Measurements from ENCODE around the gene GUCY2C.
"Not testable (repeated sequence)": the region's sequence is repeated elsewhere in the genome, so short reads cannot be mapped to it uniquely, and the experiment has no call there.

The GUCY2C gene

GRCh38 chr12:14689996-14690395 lies 6.4 kb downstream of the GUCY2C start:
- Histone ChIP-seq H3K79me1 (replicated peaks; ENCODE audit: low read length, poor library complexity, severe bottlenecking) (no peaks in the 10 kb centered on the region), H2AFZ (ENCODE audit: low read depth, low read length) (no peak overlapping the region), H3K9me3 (ENCODE audit: control insufficient read depth, low read length) (no peaks in the 10 kb centered on the region), H4K91ac (ENCODE audit: low read length) (no peak overlapping the region), H3K27me3 (ENCODE audit: control insufficient read depth in 1 of 2, insufficient read depth in 1 of 2, low read length in 2 of 2) (no peaks in the 10 kb centered on the region), H3K36me3 (ENCODE audit: control insufficient read depth in 1 of 2, insufficient read depth in 2 of 2, low read depth in 1 of 2, low read length in 2 of 2) (no peaks in the 10 kb centered on the region), H4K8ac (ENCODE audit: low read length) (no peak overlapping the region), H3K4me3 (ENCODE audit: insufficient read depth in 1 of 2, low read depth in 1 of 2, low read length in 2 of 2) (no peak overlapping the region), H2BK5ac (ENCODE audit: low read depth, low read length, poor library complexity, severe bottlenecking) (no peak overlapping the region), H3K14ac (ENCODE audit: low read length in 2 of 2) (no peak overlapping the region), H3K9ac (ENCODE audit: low read length) (no peak overlapping the region), H2BK12ac (ENCODE audit: low read length in 2 of 2) (no peak overlapping the region), H3K23ac (ENCODE audit: low read length in 2 of 2) (no peak overlapping the region), H2BK15ac (ENCODE audit: low read depth, poor library complexity, severe bottlenecking) (no peak overlapping the region), H2BK120ac (ENCODE audit: low read depth, low read length) (no peak overlapping the region), H2AK5ac (ENCODE audit: low read length, severe bottlenecking) (no peak overlapping the region), H3K27ac (ENCODE audit: low read length, poor library complexity, severe bottlenecking) (no peak overlapping the region), H3K4me2 (ENCODE audit: low read length, poor library complexity, severe bottlenecking) (no peak overlapping the region), H3K4ac (ENCODE audit: low read depth in 1 of 2, low read length in 2 of 2) (no peak overlapping the region), H3K4me1 (ENCODE audit: control insufficient read depth, insufficient read depth, low read depth, low read length) (no peaks in the 10 kb centered on the region), H3K18ac (ENCODE audit: low read depth in 1 of 2, low read length in 2 of 2) (peak overlapping the region in 1 of 2 experiments; percentile 39)
- DNase-seq: peak; percentile 14

- Histone ChIP-seq H2BK15ac (ENCODE audit: low read depth, poor library complexity, severe bottlenecking) (no peak overlapping the region), H3K14ac (ENCODE audit: low read length in 2 of 2) (no peak overlapping the region), H3K9me3 (ENCODE audit: control insufficient read depth, low read length) (no peaks in the 10 kb centered on the region), H4K8ac (ENCODE audit: low read length) (no peak overlapping the region), H2BK12ac (ENCODE audit: low read length in 2 of 2) (no peak overlapping the region), H3K4me2 (ENCODE audit: low read length, poor library complexity, severe bottlenecking) (no peak overlapping the region), H2BK120ac (ENCODE audit: low read depth, low read length) (no peak overlapping the region), H3K23ac (ENCODE audit: low read length in 2 of 2) (no peak overlapping the region), H2BK5ac (ENCODE audit: low read depth, low read length, poor library complexity, severe bottlenecking) (no peak overlapping the region), H3K4ac (ENCODE audit: low read depth in 1 of 2, low read length in 2 of 2) (no peak overlapping the region), H3K4me3 (ENCODE audit: insufficient read depth in 1 of 2, low read depth in 1 of 2, low read length in 2 of 2) (no peak overlapping the region), H3K79me1 (replicated peaks; ENCODE audit: low read length, poor library complexity, severe bottlenecking) (no peaks in the 10 kb centered on the region), H3K18ac (ENCODE audit: low read depth in 1 of 2, low read length in 2 of 2) (no peak overlapping the region), H3K9ac (ENCODE audit: low read length) (no peak overlapping the region), H4K91ac (ENCODE audit: low read length) (no peak overlapping the region), H3K36me3 (ENCODE audit: control insufficient read depth in 1 of 2, insufficient read depth in 2 of 2, low read depth in 1 of 2, low read length in 2 of 2) (no peaks in the 10 kb centered on the region), H3K27ac (ENCODE audit: low read length, poor library complexity, severe bottlenecking) (no peak overlapping the region), H3K4me1 (ENCODE audit: control insufficient read depth, insufficient read depth, low read depth, low read length) (no peaks in the 10 kb centered on the region), H2AK5ac (ENCODE audit: low read length, severe bottlenecking) (no peak overlapping the region), H3K27me3 (ENCODE audit: control insufficient read depth in 1 of 2, insufficient read depth in 1 of 2, low read length in 2 of 2) (no peaks in the 10 kb centered on the region), H2AFZ (ENCODE audit: low read depth, low read length) (no peak overlapping the region)
- DNase-seq: no peak
- WGBS: 93% methylated on average over 1 of the region's 1 CpG
These were observed 7.3 kb downstream of the GUCY2C start for GRCh38 chr12:14689144-14689543.

GRCh38 chr12:14682231-14682630 lies 14.2 kb downstream of the GUCY2C start:
- not testable (repeated sequence) for H3K79me1 ChIP-seq (replicated peaks; ENCODE audit: low read length, poor library complexity, severe bottlenecking); H2BK120ac ChIP-seq (ENCODE audit: low read depth, low read length); H4K8ac ChIP-seq (ENCODE audit: low read length); H3K4me1 ChIP-seq (ENCODE audit: control insufficient read depth, insufficient read depth, low read depth, low read length); H3K27ac ChIP-seq (ENCODE audit: low read length, poor library complexity, severe bottlenecking); H2BK5ac ChIP-seq (ENCODE audit: low read depth, low read length, poor library complexity, severe bottlenecking); H3K4me2 ChIP-seq (ENCODE audit: low read length, poor library complexity, severe bottlenecking); H2AFZ ChIP-seq (ENCODE audit: low read depth, low read length); H2AK5ac ChIP-seq (ENCODE audit: low read length, severe bottlenecking); H3K23ac ChIP-seq (ENCODE audit: low read length in 2 of 2); H3K9ac ChIP-seq (ENCODE audit: low read length); H3K4ac ChIP-seq (ENCODE audit: low read depth in 1 of 2, low read length in 2 of 2); DNase-seq; H3K27me3 ChIP-seq (ENCODE audit: control insufficient read depth in 1 of 2, insufficient read depth in 1 of 2, low read length in 2 of 2); H3K36me3 ChIP-seq (ENCODE audit: control insufficient read depth in 1 of 2, insufficient read depth in 2 of 2, low read depth in 1 of 2, low read length in 2 of 2); H3K4me3 ChIP-seq (ENCODE audit: insufficient read depth in 1 of 2, low read depth in 1 of 2, low read length in 2 of 2); H4K91ac ChIP-seq (ENCODE audit: low read length); H2BK15ac ChIP-seq (ENCODE audit: low read depth, poor library complexity, severe bottlenecking); H3K18ac ChIP-seq (ENCODE audit: low read depth in 1 of 2, low read length in 2 of 2); H2BK12ac ChIP-seq (ENCODE audit: low read length in 2 of 2); H3K9me3 ChIP-seq (ENCODE audit: control insufficient read depth, low read length); H3K14ac ChIP-seq (ENCODE audit: low read length in 2 of 2)
- WGBS: 77% methylated on average over 3 of the region's 4 CpGs

GRCh38 chr12:14681625-14682024 lies 14.8 kb downstream of the GUCY2C start:
- Histone ChIP-seq H2AK5ac (ENCODE audit: low read length, severe bottlenecking) (no peak overlapping the region), H3K79me1 (replicated peaks; ENCODE audit: low read length, poor library complexity, severe bottlenecking) (no peaks in the 10 kb centered on the region), H2BK5ac (ENCODE audit: low read depth, low read length, poor library complexity, severe bottlenecking) (no peak overlapping the region), H3K14ac (ENCODE audit: low read length in 2 of 2) (no peak overlapping the region), H3K9ac (ENCODE audit: low read length) (no peak overlapping the region), H3K4me2 (ENCODE audit: low read length, poor library complexity, severe bottlenecking) (no peak overlapping the region), H3K27me3 (ENCODE audit: control insufficient read depth in 1 of 2, insufficient read depth in 1 of 2, low read length in 2 of 2) (no peaks in the 10 kb centered on the region), H3K27ac (ENCODE audit: low read length, poor library complexity, severe bottlenecking) (no peak overlapping the region), H4K91ac (ENCODE audit: low read length) (no peak overlapping the region), H3K9me3 (ENCODE audit: control insufficient read depth, low read length) (no peaks in the 10 kb centered on the region), H3K36me3 (ENCODE audit: control insufficient read depth in 1 of 2, insufficient read depth in 2 of 2, low read depth in 1 of 2, low read length in 2 of 2) (no peaks in the 10 kb centered on the region), H3K23ac (ENCODE audit: low read length in 2 of 2) (no peak overlapping the region), H3K4me3 (ENCODE audit: insufficient read depth in 1 of 2, low read depth in 1 of 2, low read length in 2 of 2) (no peak overlapping the region), H2BK12ac (ENCODE audit: low read length in 2 of 2) (no peak overlapping the region), H3K4ac (ENCODE audit: low read depth in 1 of 2, low read length in 2 of 2) (no peak overlapping the region), H2AFZ (ENCODE audit: low read depth, low read length) (no peak overlapping the region), H3K18ac (ENCODE audit: low read depth in 1 of 2, low read length in 2 of 2) (no peak overlapping the region), H2BK120ac (ENCODE audit: low read depth, low read length) (no peak overlapping the region), H4K8ac (ENCODE audit: low read length) (no peak overlapping the region), H3K4me1 (ENCODE audit: control insufficient read depth, insufficient read depth, low read depth, low read length) (no peaks in the 10 kb centered on the region), H2BK15ac (ENCODE audit: low read depth, poor library complexity, severe bottlenecking) (no peak overlapping the region)
- DNase-seq: peak; percentile 14
- 44% methylated on average over 1 of the region's 2 CpGs for WGBS

Measured in mesenchymal stem cell (in vitro differentiated cells and primary cell).